Stimulated activated CD8-positive, alpha-beta memory T cell treated with anti-CD3 and anti-CD28 coated beads, Interleukin-2, amount 100 ng/mL, for 48 hours (primary cell): ENCODE measurements around the gene CHGA.

Experiments
- DNase-seq, 2 donors: peaks; one replicate each; pipeline ENCODE4 v3.0.0-alpha.2; 2020; ENCODE audit warnings: low read depth in 2 of 2

CHGA gene

GRCh38 chr14:92903359-92903758, 19.6 kb upstream of the CHGA start:
- no peak for DNase-seq

DNA sequence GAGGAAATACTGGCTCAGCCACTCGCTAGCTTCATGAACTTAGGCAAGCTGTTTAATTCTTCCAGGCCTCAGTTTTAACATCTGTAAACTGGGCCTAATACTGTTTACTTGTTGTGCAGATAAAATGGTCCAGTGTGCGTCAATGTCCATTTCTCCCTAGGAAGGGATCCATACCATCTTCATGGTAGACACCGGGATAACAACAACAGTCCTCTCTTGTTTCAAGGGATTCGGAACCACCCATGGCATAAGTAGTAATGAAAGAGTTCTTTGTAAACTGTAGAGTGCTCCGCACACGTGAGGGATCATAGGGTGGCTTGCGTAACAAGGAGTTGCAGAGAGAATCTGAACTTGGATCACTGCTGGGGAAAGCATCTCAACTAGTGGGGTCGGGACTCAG, 17.3 kb upstream of the CHGA start:
- DNase-seq = no peak

- no peak for DNase-seq
Observed at GRCh38 chr14:92906420-92906819, 16.5 kb upstream of the CHGA start.

- no peak for DNase-seq
Observed at GRCh38 chr14:92906823-92907222, 16.1 kb upstream of the CHGA start.

DNA sequence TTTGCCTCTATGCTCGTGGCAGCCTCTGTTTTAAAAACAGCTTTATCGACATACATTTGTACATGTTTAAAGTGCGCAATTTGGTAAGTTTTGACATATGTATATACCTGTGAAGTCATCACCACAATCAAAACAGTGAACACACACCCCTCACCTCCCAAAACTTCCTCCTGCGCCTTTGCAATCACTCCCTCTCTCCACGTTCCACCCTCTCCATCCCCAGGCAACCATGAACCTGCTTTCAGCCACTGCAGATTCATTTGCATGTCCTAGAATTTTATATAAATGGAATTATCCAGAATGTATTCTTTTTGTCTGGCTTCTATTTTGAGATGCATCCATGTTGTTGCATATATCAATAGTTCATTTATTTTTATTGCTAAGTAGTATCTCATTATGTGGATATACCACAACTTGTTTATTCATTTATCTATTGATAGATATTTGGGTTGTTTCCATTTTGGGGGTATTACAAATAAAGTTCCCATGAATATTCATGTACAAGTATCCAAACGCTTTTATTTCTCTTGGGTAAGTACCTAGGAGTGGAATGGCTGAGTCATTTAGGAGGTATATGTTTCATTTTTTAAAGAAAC, 15.5 kb upstream of the CHGA start:
- no peak for DNase-seq

DNA sequence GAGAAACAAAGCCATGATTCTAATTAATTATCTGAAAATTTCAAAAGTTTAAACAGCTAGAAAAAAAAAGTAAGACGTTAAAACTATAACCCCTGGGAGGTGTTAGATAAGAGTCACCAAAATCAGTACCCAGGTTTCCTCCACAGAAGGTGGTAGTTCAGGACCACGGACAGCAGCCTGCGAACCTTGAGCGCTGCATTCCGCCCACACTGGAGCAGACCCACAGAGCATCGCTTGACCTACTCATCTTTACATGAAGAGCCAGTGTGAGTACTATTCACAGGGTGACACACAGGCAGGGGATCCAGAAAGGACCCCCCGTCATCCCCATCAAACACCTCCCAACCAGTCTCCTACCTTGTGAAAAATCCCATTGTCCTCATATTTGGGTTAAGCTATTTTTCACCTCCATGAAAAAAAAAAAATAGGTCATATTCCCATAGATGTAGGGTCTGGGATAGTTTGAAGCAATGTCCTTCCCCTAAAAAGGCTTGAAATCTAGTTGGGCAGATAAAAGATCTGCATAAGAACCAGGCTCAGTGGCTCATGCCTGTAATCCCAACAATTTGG, 8.8 kb upstream of the CHGA start:
- DNase-seq = peak; percentile 40 to 42

GRCh38 chr14:92916201-92916600, 6.7 kb upstream of the CHGA start:
- DNase-seq = no peak

- DNase-seq = no peak
Observed at GRCh38 chr14:92917041-92917940, 5.7 kb upstream of the CHGA start.

- no peak for DNase-seq
Observed at GRCh38 chr14:92917956-92918355, 5.0 kb upstream of the CHGA start.

- no peak for DNase-seq
Observed at GRCh38 chr14:92920001-92920400, 2.9 kb upstream of the CHGA start.

GRCh38 chr14:92922155-92922735, 705 bp upstream of the CHGA start:
- DNase-seq = no peak

GRCh38 chr14:92923744-92924103, 774 bp downstream of the CHGA start:
- no peak for DNase-seq

- no peak for DNase-seq
Observed at GRCh38 chr14:92924247-92924646, 1.3 kb downstream of the CHGA start.

GRCh38 chr14:92925446-92925845, 2.5 kb downstream of the CHGA start:
- no peak for DNase-seq

DNA sequence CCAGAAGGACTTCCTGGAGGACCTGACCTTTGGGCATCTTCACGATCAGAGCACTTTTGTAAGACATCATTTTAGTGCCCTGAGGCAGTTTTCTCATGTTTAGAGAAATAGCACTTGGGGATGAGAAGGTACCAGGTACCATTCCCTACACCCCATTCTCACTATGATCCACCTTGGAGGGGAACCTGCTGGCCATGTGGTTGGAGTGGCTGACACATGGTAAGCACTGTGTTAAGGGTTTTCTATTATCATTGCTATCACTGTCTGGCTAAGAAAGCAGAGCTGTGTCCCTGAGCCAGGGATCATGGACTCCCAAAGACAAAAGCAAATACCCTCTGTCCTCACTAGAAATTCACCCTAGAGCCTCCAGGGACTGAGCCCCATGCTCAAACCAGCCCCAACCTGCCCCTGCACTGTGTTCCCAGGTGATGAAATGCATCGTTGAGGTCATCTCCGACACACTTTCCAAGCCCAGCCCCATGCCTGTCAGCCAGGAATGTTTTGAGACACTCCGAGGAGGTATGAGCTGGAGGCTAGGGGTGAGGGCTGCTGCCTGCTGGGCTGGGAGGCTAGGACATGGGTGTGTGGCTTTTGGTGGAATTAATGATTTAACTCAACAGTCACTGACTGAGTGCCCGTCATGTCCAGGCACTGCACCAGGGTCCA, 3.4 kb downstream of the CHGA start:
- DNase-seq = no peak

GRCh38 chr14:92926931-92927330, 4.0 kb downstream of the CHGA start:
- DNase-seq = no peak

DNA sequence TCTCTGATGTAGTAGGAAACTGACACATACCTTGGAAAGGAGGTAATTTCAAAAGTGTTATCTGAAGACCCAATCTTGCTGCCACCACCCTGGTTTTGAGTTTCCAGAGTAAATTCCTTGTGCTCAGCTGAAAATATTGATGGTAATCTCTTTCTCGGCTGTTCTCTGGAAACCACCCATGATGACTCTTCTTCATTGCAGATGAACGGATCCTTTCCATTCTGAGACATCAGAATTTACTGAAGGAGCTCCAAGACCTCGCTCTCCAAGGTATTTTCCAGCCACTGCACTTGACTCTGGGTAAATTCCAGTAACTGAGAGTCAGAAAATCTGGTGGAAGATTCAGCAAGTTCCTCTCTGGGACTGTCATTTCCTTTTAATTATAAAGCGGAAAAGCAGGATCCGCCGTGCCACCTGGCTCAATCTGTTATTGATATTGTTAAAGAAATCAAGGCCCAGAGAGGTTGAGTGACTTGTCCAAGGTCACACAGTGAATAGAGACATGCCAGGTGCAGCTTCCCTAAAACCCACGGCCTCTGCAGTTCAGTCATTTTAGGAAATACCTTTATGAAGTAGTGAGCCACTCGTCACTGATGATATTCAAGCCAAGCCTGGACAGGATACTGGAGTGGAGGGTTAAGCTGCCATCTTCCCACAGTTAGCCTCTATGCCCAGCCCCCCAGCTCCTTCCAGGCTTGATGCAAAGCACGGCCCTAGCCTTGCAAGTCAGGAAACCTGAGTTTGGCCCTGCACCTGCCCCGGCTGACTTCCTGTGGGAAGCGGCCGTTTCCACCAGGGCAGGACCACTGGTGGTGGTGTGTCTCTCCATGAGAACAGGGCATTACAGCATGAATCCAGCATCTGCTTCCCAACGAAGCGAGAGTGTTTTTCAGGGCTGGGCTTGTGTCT, 4.7 kb downstream of the CHGA start:
- no peak for DNase-seq

GRCh38 chr14:92928258-92928629, 5.3 kb downstream of the CHGA start:
- no peak for DNase-seq

- DNase-seq = no peak
Observed at GRCh38 chr14:92928961-92929688, 6.2 kb downstream of the CHGA start.
